T-helper 1 cell (primary cell): ENCODE data around the gene TAF4B.
"Not testable (repeated sequence)": the region's sequence is repeated elsewhere in the genome, so short reads cannot be mapped to it uniquely, and the experiment has no call there.

Experiments
- DNase-seq, 5 donors: peaks; one replicate each; pipeline ENCODE4 v3.0.0-alpha.2; 2012 to 2020
- total RNA-seq, 4 donors: gene quantifications; one replicate each; lab custom pipeline; 2026; lab: John Stamatoyannopoulos, UW

The TAF4B gene, protein sequence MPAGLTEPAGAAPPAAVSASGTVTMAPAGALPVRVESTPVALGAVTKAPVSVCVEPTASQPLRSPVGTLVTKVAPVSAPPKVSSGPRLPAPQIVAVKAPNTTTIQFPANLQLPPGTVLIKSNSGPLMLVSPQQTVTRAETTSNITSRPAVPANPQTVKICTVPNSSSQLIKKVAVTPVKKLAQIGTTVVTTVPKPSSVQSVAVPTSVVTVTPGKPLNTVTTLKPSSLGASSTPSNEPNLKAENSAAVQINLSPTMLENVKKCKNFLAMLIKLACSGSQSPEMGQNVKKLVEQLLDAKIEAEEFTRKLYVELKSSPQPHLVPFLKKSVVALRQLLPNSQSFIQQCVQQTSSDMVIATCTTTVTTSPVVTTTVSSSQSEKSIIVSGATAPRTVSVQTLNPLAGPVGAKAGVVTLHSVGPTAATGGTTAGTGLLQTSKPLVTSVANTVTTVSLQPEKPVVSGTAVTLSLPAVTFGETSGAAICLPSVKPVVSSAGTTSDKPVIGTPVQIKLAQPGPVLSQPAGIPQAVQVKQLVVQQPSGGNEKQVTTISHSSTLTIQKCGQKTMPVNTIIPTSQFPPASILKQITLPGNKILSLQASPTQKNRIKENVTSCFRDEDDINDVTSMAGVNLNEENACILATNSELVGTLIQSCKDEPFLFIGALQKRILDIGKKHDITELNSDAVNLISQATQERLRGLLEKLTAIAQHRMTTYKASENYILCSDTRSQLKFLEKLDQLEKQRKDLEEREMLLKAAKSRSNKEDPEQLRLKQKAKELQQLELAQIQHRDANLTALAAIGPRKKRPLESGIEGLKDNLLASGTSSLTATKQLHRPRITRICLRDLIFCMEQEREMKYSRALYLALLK
- total RNA-seq, result 24.6 to 36.9 (median 30.8) reads per million in 4 donors

DNA sequence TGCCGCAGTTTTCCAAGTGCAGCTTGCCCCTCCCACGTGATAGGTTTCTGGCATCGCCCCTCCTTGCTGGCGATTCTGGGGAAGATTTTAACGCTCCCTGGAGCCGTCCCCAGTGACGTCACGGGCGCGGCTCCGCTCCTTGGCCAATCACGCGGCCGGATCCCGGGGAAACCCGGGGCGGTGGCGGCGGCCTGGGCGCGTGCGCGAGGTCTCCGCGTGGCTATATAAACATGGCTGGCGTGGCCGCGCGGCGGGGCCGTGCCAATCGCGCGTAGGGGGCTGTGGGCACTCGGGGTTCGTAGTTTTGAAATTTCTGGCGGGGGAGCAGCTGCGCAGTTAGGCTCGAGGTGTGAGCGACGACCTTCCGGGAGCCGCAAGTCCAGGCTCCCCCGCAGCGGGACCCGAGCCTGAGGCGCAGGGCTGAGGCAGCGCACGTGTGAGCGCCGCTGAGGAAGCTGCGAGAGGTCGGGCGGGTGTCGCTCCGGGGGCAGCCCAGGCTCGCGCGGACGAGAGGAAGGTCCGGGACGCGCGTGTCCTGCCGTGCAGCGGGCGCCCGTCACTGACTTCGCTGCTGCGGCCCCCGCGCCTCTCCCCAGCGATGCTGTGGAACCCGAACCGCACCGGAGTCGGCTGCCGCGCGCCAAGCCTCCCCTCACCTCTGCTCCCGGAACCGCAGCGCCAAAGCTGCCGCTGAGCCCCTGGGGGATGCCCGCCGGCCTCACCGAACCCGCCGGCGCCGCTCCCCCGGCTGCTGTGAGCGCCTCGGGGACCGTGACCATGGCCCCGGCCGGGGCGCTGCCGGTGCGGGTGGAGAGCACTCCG is at the start of gene TAF4B:
TSS of gene TAF4B (plus strand) at position 217 of the 822 bp plus-strand sequence. CDS start at position 706, 489 bp downstream.
- peak; percentile 80 to 90 (median 88) for DNase-seq

DNA sequence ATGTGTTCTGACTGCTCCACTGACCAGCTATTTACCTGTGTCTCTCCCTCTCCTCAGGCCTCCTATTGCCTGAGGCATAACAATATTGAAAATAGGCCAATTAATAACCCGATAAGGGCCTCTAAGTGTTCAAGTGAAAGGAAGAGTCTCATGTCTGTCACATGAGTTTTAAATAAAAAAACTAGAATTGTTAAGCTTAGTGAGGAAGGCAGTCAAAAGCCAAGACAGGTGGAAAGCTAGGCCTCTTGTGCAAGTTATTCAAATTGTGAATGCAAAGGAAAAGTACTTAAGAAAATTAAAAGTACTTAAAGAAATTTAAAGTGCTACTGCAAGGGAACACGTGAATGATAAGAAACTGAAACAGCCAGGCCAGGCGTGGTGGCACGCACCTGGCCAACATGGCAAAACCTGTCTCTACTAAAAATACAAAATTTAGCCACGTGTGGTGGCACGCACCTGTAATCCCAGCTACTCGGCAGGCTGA is 44.9 kb upstream of the TAF4B start:
- no peak for DNase-seq

DNA sequence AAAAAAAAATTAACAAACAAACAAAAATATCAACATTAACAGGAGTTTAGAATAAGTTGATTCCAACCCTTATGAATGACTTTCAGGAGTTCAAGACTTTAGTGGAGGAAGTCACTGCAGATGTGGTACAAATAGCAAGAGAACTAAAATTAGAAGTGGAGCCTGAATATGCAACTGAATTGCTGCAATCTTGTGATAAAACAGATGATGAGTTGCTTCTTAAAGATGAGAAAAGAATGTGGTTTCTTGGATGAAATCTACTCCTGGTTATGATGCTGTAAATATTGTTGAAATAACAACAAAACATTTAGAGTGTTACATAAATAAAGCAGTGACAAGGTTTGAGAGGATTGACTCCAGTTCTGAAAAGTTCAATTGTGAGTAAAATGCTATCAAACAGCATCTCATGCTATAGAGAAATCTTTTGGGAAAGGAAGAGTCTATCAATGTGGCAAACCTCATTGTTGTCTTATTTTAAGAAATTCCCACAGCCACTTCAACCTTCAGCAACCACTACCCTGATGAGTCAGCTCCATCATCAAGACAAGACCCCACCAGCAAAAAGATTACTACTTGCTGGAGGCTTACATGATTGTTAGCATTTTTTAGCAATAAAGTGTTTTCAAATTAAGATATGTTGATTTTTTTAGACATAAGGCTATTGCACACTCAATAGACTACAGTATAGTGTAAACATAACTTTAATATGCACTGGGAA is 42.7 kb upstream of the TAF4B start:
- no peak for DNase-seq

DNA sequence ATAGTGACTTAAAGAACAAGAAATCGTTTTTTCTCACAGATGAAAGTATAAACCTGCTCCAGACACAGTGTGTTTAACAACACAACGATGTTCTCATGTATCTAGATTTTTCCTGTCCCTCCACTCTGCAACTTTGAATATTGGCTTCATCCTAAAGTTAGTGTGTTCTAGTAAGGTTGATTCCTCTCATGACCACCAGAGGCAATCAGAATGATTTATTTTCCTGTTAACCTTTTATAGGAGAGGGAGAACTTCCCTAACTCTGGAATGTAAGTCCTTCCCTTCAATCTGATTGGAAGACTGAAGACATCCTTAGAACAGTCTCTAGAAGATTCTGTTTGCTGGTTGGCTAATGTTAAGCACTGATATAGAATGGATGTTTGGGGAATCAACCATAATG is 41.0 kb upstream of the TAF4B start:
- no peak for DNase-seq

DNA sequence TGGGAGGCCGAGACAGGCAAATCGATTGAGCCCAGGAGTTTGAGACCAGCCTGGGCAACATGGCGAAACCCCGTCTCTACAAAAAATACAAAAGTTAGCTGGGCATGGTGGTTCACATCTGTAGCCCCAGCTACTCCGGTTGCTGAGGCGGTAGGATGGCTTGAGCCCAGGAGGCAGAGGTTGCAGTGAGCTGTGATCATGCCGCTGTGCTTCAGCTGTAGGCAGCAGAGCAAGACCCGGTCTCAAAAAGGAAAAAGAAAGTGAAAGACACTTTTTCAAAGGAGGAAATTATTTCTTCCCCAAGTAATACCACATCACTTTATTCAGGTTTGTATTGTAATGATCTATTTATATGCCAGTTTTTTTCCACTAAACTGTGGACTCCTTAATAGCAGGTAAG is 35.7 kb upstream of the TAF4B start:
- DNase-seq, result peak in 3 of 5 donors; percentile 4 to 61 (median 4)

DNA sequence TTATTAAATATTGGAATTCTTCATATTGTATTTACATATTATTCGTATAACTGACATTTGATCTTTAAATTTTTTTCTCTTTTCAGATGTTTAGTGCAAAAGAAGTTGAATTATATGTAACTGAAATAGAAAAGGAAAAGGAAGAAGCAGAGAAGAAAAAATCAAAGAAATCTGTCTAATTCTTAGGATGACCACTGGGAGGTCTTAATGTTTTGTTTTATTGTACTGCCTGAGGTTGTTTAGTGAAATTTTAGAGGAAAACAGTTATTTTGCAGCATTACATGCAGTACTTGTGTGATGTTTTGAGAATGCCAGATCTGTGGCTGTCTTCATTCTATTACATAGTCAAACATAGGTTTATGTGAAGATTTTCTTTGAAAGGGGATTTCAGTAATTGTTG is 34.0 kb upstream of the TAF4B start:
- DNase-seq, result no peak

DNA sequence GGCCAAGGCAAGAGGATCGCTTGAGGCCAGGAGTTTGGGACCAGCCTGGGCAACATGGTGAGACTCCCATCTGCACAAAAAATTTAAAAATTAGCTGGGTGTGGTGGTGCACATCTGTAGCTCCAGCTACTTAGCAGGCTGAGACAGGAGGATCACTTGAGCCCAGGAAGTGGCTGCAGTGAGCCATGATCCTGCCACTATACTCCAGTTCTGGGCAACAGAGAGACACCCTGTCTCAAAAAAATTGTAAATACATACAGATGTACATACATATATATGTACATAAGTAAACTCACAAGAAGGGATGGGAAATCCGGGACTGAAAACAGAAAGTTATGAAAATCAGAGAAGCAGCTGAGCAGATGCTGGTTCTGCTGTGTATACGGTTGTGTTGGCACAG is 29.6 kb upstream of the TAF4B start:
- no peak for DNase-seq

DNA sequence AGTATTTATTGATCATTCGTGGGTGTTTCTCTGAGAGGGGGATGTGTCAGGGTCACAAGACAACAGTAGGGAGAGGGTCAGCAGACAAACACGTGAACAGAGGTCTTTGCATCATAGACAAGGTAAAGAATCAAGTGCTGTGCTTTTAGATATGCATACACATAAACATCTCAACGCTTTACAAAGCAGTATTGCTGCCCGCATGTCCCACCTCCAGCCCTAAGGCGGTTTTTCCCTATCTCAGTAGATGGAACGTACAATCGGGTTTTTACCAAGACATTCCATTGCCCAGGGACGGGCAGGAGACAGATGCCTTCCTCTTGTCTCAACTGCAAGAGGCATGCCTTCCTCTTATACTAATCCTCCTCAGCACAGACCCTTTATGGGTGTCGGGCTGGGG is 24.2 kb upstream of the TAF4B start:
- not testable (repeated sequence) for DNase-seq

DNA sequence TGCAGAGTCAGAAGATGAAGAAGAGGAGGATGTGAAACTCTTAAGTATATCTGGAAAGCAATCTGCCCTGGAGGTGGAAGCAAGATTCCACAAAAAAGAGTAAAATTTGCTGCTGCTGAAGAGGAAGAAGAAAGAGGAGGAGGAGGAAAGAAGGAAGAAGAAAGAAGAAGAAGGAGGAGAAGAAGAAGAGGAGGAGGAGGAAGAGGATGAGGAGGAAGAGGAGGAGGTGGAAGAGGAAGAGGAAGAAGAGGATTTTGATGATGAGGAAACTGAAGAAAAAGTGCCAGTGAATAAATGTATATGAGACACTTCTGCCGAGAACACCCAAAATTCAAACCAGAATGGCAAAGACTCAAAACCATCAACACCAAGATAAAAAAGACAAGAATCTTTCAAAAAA is 20.9 kb upstream of the TAF4B start:
- no peak for DNase-seq

DNA sequence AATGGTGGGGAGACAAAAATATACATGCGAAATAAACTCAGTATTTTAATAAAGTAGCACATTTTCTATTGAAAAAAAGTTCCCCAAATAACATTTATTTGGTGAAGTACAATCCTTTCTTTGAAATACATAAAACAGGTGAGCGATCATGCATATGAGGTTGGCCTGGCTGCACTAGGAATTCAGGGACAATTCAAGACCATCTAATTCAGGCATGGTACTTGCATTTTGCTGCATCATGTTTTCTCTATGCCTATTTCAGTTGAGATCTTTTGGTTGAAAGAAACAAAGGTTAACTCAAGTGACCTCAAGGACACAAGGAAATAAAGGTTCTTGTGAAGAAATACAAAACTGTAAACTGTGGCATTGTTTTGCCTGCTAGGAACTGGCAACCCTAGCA is 19.8 kb upstream of the TAF4B start:
- DNase-seq, result no peak

DNA sequence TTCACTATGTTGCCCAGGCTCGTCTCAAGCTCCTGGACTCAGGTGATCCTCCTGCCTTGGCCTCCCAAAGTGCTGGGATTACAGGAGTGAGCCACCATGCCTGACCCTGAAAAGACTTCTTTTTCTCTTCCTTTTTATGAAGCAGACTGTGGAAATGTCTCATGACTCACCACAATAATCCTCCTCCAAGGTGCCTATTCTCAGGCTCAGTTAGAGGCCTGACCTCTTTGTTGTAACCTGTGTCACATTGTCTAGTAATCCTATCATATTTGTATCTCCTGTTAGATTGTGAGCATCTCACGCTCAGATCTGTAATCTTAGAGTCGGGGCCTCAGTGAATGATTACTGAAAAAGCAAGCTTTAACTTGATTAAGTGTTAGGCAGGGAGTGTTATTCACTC is 18.3 kb upstream of the TAF4B start:
- no peak for DNase-seq

DNA sequence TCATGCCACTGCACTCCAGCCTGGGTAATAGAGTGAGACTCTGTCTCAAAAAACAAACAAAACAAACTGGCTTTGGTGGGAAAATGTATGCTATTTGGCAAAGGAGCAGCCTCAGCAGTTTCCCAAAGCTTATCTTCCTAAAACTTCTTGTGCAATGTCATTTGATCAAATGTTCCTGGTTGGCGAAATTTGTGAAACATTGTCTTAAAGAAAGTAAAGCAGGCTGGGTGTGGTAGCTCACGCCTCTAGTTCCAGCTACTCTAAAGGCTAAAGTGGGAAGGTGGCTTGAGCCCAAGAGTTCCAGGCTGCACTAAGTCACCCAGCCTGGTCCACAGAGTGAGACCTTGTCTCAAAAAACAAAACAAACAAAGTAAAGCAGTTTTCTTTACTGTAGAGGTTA is 17.3 kb upstream of the TAF4B start:
- no peak for DNase-seq

DNA sequence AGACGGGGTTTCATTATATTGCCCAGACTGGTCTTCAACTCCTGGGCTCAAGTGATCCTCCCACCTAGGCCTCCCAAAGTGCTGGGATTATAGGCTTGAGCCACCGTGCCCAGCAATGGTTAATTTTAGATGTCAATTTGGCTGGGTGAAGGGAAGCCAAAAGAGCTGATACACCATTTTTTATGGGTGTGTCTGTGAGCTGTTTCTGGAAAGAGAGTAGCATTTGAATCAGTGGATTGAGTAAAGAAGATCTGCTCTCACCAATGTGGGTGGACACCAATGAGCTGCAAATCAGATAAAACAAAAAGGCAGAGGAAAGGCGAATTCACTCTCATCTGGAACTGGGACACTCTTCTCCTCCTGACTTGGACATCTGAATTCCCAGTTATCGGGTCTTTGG is 16.1 kb upstream of the TAF4B start:
- no peak for DNase-seq

DNA sequence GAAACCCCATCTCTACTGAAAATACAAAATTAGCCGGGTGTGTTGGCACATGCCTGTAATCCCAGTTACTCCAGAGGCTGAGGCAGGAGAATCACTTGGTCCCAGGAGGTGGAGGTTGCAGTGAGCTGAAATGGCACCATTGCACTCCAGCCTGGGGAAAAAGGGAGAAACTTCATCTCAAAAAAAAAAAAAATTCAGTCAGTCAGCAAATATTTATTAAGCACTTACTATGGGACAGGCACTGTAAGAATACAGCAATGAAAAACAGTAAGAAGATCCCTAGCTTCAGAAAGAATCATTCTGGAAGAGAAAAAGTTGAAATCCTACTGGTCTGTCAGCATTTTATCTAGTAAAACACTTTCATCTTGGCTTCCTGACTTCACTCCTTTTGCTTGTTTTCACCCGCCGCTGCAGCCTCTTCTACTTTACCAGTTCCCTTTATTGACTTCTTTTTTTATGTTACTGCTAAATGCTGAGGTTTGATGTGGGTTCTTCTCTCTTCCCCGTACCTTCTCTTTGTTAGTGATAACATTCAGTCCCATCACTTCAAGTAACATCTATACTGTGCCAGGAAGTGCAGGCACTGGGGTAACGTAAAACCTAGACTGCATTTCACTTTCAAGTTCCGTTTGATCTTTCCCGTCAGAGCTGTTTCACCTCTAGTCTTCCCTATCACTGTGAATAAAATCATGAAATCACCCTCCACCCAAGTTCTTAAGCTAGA is 10.8 kb upstream of the TAF4B start:
- peak in 4 of 5 donors; percentile 11 to 80 (median 28) for DNase-seq

DNA sequence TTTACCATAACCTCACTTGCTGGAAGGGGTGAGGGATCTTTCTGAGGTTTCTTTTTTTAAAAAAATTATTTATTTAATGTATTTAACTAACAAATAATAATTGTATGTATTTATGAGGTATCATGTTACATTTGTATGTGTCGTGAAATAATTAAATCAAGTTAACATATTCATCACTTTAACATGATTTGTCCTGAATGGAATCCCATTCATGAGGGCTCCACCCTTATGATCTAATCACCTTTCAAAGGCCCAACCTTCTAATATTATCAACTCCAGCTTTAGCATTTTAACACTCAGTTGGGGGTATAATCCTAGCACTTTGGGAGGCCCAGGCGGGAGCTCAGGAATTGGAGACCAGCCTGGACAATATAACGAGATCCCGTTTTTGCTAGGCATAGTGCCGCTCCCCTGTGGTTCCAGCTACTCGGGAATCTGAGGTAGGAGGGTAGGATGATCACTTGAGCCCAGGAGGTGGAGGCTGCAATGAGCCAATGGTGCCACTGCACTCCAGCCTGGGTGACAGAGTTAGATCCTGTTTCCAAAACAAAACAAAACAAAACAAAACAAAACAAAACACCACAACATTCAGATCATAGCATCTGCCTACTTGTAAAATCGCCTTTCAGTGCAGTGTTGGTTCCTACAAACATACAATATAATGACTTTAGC is 1.1 kb upstream of the TAF4B start:
- DNase-seq, result no peak

DNA sequence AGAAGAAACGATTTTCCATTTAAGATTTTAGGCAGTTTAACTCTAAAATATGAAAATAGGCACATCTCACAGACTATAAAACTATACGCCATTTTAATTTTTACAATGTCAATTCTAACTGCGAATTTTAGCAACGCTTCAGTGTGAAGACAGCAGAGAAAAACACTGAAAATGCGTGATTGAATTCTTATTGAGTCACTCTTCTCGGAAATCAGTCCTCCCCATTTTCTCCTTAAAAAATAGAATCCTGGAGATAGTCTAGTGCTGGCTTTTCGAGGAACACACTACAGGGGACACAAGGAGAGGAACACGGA is 373 bp upstream of the TAF4B start:
- DNase-seq, result no peak

DNA sequence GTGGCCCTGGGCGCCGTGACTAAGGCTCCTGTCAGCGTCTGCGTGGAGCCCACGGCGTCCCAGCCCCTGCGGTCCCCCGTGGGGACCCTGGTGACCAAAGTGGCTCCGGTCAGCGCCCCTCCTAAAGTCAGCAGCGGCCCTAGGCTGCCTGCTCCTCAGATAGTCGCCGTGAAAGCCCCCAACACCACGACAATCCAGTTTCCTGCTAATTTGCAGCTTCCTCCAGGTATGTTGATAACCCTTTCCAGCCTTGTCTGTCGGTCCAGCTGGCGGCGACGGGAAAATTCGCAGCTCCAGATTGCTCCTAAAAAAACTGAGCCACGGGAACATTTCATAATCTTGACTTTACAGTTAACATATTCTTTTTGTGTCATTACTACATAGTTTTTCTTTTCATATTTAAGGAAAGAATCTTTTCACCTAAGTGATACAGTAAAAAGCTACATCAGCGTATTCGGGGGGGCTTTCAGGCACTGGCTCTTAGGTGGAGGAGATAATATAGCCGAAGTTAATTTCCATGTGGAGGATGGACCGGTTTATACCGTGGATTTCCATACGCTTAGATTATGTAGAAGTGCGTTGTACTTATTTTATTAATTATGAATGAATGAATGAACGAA is 916 bp downstream of the TAF4B start:
- DNase-seq, result no peak

DNA sequence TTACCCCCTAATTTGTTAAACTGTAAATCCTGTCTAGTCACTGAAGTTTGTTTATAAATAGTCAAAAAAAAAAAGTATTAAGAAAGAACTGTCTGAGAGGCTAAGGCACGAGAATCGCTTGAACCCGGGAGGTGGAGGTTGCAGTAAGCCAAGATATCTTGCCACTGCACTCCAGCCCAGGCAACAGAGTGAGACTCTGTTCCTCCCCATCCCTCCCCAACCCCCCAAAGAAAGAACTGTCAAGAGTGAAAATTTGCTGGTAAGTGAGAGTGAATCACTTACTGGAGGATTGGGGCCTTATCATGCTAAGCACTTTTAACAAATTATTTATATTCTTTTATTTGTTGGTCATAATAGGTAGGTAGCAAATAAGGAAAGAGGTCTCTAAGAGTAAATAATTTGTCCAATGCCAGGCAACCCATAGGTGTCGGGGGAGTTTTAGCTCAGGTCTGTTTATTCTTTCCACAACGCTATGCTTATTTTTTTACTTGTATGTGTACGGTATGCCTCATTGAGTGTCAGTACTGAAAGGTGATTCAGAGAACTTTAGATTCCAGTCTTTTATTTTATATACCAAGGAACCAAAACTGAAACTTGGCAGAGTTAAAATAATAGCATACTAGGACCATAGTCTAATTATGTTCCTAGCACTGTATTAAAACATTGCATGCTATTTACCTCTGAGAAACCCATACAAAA is 2.5 kb downstream of the TAF4B start:
- no peak for DNase-seq

DNA sequence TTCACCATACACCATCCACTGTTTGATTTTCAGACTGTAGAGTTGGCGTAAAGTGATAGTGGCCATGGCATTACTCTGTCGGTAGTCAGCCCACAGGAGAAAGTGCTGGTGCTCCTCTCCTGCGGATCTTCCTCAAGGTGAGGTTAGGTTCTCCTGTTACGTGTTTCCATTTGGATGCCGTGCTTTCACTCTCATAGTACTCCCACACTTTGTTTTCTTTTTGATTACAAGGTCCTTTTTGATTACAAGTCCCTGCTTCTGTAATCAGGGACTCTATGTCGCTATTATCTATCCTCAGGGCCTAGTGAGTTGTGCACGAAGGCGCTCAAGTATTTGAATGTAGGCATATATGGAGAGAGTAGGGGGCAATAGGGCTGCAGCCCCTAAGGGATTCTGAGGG is 4.3 kb downstream of the TAF4B start:
- DNase-seq, result no peak

DNA sequence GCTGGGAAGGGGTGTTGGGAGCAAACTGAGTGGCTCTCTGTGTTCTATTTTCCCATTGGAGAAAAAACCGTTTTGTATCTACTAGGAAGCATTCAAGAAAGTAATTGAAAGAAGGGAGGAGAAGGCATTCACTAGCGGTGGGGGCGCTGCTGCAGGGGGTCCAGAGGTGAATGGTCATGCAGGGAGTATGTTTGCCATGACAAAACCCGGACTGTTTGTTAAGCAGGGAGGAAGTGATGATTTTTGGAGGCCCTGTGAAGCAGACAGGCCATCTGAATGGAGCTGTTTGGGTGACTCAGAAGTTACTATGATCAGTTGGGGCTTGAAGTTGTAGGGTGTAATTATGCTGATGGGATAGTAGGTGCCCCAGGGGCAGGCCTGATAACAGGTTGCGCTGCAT is 7.0 kb downstream of the TAF4B start:
- DNase-seq, result no peak
